DND-41 (cell line): Measurements from ENCODE around the gene TSHZ2.

Source experiments
- EZH2 ChIP-seq: IDR thresholded peaks from 3 replicates; pipeline ENCODE4 v1.6.1; 2012; ENCODE audit warnings: borderline replicate concordance, low read depth, mild to moderate bottlenecking, moderate library complexity, low read length, inconsistent platforms; ENCODE audit not compliant: severe bottlenecking
- TF ChIP-seq, protein P1 (sequence below): IDR thresholded peaks from 2 replicates; pipeline ENCODE4 v1.5.1; 2012; ENCODE audit warnings: borderline replicate concordance, low read length, moderate library complexity, mild to moderate bottlenecking; ENCODE audit not compliant: poor library complexity, severe bottlenecking; ENCODE audit errors: extremely low read depth

DNA sequence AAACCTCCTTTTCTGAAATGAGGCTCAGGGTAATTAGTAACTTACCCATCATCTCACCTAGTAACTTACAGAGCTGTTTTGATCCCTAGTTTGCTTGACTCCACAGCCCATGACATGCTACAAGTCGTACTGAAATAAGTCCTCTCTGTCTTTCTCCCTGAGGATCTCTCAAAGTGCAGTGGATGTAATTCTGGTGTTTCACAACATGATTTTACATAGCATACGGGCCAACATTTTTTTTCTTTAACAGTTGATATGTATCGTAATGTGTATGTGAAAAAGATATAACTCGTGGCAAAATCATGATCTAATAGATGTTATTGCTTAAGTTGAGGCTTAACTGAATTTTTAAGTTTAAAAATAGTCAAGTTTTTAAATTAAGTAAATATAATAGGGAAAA is 45.0 kb downstream of the TSHZ2 start:
- TF ChIP-seq, protein P1, sequence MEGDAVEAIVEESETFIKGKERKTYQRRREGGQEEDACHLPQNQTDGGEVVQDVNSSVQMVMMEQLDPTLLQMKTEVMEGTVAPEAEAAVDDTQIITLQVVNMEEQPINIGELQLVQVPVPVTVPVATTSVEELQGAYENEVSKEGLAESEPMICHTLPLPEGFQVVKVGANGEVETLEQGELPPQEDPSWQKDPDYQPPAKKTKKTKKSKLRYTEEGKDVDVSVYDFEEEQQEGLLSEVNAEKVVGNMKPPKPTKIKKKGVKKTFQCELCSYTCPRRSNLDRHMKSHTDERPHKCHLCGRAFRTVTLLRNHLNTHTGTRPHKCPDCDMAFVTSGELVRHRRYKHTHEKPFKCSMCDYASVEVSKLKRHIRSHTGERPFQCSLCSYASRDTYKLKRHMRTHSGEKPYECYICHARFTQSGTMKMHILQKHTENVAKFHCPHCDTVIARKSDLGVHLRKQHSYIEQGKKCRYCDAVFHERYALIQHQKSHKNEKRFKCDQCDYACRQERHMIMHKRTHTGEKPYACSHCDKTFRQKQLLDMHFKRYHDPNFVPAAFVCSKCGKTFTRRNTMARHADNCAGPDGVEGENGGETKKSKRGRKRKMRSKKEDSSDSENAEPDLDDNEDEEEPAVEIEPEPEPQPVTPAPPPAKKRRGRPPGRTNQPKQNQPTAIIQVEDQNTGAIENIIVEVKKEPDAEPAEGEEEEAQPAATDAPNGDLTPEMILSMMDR = no peak
- no peak for TF ChIP-seq EZH2
